Skeletal muscle tissue (tissue), 4 donors: Measurements from ENCODE around the gene GLI3. TPM values are rescaled to one million over a fixed set of nuclear protein-coding genes. Genes with fewer than 3 reads are reported as not detected.

ENCODE experiments used
- H3K27ac ChIP-seq: one replicate; pipeline ENCODE4 v1.7.0; 2013; ENCODE audit warnings: mild to moderate bottlenecking, low read depth, low read length, inconsistent platforms
- H3K27me3 ChIP-seq, 3 donors: one replicate each; pipeline ENCODE4 v1.7.0; 2013; ENCODE audit warnings: low read length in 3 of 3; ENCODE audit not compliant: control insufficient read depth in 3 of 3, insufficient read depth in 3 of 3
- H3K36me3 ChIP-seq, 3 donors: one replicate each; pipeline ENCODE4 v1.7.0; 2013; ENCODE audit warnings: low read length in 3 of 3; ENCODE audit not compliant: control insufficient read depth in 3 of 3, insufficient read depth in 3 of 3
- H3K4me1 ChIP-seq, 3 donors: one replicate each; pipeline ENCODE4 v1.7.0; 2013; ENCODE audit warnings: low read length in 3 of 3, mild to moderate bottlenecking in 3 of 3; ENCODE audit not compliant: control insufficient read depth in 3 of 3, insufficient read depth in 3 of 3
- H3K4me3 ChIP-seq, 3 donors: one replicate each; pipeline ENCODE4 v1.7.0; 2013; ENCODE audit warnings: low read length in 3 of 3
- H3K9ac ChIP-seq, 3 donors: one replicate each; pipeline ENCODE4 v1.7.0; 2013; ENCODE audit warnings: low read length in 3 of 3, mild to moderate bottlenecking in 3 of 3, moderate library complexity in 2 of 3, low read depth in 1 of 3
- H3K9me3 ChIP-seq, 3 donors: one replicate each; pipeline ENCODE4 v1.7.0; 2013; ENCODE audit warnings: low read length in 3 of 3; ENCODE audit not compliant: control insufficient read depth in 3 of 3
- total RNA-seq: library from RNA; depleted of rRNA; stranded (reverse); fragments of >200 nt; gene quantifications from one replicate; pipeline ENCODE4 v1.2.3, GENCODE V29; 2014
- donor health status: Osteomylitis.

The GLI3 gene
- total RNA-seq, 1 donor from 2014 or later = 13.6 TPM

DNA sequence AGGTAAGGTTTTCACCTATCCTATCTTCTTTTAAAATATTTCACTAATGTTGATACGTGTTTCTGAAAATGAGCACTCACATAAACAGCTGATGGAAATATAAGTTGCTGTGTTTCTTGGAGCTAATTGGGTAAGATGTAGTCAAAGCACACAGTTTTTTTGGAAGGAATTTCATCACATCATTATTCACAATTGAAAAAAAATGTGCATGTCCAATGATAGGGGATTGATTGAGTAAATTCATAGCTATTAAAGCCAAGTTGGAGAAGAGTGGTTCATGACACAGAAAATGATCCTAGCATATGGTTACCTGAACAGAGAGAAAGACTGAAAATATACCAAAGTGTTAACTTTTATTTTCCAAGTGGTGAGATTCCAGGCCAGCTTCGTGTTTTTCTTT is 29.6 kb downstream of the GLI3 start:
- no peaks in the 10 kb centered on the region for H3K36me3 ChIP-seq
- H3K9ac ChIP-seq = no peak overlapping the region
- H3K27me3 ChIP-seq = no peaks in the 10 kb centered on the region
- H3K4me3 ChIP-seq = no peak overlapping the region
- no peaks in the 10 kb centered on the region for H3K9me3 ChIP-seq
- no peak overlapping the region for H3K27ac ChIP-seq
- no peaks in the 10 kb centered on the region for H3K4me1 ChIP-seq

DNA sequence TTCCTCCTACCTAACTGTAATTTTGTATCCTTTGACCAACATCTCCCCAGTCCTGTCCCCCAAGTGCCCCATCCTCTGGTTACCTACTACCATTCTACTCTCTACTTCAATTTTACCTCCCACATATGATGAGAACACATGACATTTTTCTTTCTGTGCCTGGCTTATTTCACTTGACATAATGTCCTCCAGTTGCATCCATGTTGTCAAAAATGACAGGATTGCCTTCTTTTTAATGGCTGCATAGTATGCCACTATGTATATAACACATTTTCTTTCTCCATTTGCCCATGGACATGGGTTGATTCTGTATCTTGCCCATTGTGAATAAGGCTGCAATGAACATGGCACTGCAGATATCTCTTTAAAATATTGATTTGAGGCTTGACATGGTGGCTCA is 33.7 kb downstream of the GLI3 start:
- no peak overlapping the region for H3K4me3 ChIP-seq
- H3K9me3 ChIP-seq = no peaks in the 10 kb centered on the region
- no peaks in the 10 kb centered on the region for H3K36me3 ChIP-seq
- H3K4me1 ChIP-seq = no peaks in the 10 kb centered on the region
- no peaks in the 10 kb centered on the region for H3K27me3 ChIP-seq
- H3K27ac ChIP-seq = no peak overlapping the region
- no peak overlapping the region for H3K9ac ChIP-seq

DNA sequence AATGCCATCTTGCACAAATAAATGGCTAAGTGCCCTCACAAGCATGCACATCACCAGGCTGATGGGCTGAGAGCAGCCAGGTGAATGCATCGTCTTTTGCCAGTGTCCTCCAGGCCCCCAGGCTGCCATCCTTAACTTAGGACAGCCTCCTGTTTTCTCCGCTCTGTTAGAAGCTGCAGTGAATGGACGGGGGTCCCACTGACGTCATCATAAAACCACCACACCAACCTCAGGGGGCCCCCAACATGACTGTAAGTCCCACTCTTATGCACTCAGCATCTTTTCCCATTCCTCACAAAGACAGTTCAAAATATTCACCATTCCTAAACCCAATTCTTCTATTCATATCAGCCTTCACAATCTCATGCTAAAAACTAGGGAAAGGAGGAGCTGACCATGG is 34.4 kb downstream of the GLI3 start:
- Histone ChIP-seq H3K9ac (no peak overlapping the region), H3K4me1 (no peaks in the 10 kb centered on the region), H3K36me3 (no peaks in the 10 kb centered on the region), H3K27me3 (no peaks in the 10 kb centered on the region), H3K9me3 (no peaks in the 10 kb centered on the region), H3K27ac (no peak overlapping the region), H3K4me3 (no peak overlapping the region)

DNA sequence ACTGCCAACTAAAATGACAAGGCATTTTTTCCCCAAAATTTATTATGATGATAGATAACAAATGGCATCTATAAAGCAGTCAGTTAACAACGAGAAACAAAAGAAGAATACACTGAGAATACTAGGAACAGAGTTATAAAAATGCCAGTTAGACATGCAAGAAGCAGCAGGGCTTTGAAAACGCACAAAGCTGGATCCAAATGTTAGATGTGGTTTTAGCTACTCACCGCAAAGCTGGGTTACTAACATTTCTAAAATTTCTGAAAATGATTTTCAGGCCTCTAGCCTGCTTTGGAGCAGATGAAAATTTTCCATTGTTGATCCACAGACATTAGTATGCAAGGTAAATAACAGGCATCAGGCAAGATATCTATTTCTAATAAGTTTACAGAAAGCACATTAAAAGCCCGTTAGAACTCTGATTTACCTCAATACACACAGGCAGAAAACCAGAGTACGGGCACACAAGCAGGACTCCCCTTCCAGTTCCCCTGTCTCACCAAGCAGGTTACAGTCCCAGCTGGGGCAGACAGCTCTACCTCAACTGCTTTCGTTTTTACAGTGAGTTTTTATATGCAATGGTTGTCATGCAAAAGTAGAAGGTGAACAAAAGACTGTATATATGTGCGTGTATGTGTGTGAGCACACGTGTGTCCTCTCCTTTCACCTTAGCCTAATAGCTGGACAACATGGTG is 37.9 kb downstream of the GLI3 start:
- Histone ChIP-seq H3K27me3 (no peaks in the 10 kb centered on the region), H3K4me1 (peaks cover 0 to 4% (median 0%) of the 10 kb centered on the region in 3 donors), H3K9me3 (no peaks in the 10 kb centered on the region), H3K9ac (no peak overlapping the region), H3K4me3 (no peak overlapping the region), H3K36me3 (no peaks in the 10 kb centered on the region), H3K27ac (no peak overlapping the region)

DNA sequence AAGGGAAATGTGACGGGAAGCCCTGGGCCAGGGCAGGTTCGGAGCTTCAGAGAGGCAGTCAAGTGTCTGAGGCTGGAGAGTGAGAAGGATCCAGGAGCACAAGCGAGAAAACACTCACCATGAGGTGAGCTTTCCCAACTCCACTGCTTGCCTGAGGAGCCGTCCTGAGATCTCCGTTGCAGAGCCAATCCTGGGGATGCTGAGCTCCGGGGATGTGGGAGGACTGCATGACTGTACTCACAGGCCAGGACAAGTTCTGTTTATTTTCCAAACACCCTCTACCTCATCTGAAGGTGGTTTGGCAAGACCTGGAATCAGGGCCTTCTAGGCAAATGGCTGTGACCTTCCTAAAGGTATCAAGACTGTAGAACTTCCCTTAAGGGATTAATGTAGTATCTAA is 38.7 kb downstream of the GLI3 start:
- Histone ChIP-seq H3K4me1 (peaks cover 0 to 8% (median 3%) of the 10 kb centered on the region in 3 donors), H3K4me3 (no peak overlapping the region), H3K27me3 (no peaks in the 10 kb centered on the region), H3K36me3 (no peaks in the 10 kb centered on the region), H3K9ac (no peak overlapping the region), H3K27ac (no peak overlapping the region), H3K9me3 (no peaks in the 10 kb centered on the region)

DNA sequence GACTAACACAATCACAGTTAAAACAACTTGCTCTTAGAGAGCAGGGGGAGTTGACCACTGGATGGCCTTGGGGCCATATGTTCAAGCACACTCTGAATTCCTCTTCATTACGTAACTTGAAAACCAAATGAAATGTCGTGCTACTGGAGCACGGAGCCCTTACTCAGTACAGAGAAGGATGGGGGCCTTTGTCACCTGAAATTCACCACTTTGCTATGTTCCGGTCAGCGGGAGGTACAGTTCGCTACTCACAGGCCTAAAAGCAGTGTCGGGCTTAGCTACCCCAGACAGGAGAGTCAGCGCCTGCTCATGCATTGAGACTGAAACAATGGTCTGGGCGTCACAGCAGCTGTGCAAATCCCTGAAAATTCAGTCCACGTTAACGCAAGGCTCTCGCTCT is 39.6 kb downstream of the GLI3 start:
- H3K9ac ChIP-seq = no peak overlapping the region
- H3K27me3 ChIP-seq = no peaks in the 10 kb centered on the region
- H3K36me3 ChIP-seq = no peaks in the 10 kb centered on the region
- H3K4me1 ChIP-seq = peaks cover 0 to 11% (median 3%) of the 10 kb centered on the region in 3 donors
- H3K9me3 ChIP-seq = no peaks in the 10 kb centered on the region
- no peak overlapping the region for H3K27ac ChIP-seq
- no peak overlapping the region for H3K4me3 ChIP-seq

DNA sequence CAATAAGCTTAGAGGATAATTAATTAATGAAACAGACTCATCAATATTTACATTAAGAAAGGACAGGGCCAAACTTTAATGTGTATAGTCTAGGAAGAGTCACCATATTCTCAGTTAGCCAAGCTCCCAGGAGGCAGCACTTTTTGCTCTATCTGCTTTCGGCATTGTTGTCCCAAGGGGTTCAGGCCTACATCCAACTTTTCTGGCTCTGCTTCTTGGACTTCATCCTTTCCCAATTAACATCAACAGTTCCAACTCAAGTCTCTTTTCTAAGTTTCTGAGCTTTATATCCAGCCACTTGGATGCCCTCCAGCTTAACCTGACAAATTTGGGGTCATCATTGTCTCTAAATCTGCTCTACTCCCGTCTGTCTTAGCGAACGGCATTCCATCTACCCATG is 42.8 kb downstream of the GLI3 start:
- Histone ChIP-seq H3K27me3 (no peaks in the 10 kb centered on the region), H3K4me1 (peaks cover 0 to 11% (median 3%) of the 10 kb centered on the region in 3 donors), H3K9me3 (no peaks in the 10 kb centered on the region), H3K27ac (no peak overlapping the region), H3K9ac (no peak overlapping the region), H3K4me3 (no peak overlapping the region), H3K36me3 (no peaks in the 10 kb centered on the region)

DNA sequence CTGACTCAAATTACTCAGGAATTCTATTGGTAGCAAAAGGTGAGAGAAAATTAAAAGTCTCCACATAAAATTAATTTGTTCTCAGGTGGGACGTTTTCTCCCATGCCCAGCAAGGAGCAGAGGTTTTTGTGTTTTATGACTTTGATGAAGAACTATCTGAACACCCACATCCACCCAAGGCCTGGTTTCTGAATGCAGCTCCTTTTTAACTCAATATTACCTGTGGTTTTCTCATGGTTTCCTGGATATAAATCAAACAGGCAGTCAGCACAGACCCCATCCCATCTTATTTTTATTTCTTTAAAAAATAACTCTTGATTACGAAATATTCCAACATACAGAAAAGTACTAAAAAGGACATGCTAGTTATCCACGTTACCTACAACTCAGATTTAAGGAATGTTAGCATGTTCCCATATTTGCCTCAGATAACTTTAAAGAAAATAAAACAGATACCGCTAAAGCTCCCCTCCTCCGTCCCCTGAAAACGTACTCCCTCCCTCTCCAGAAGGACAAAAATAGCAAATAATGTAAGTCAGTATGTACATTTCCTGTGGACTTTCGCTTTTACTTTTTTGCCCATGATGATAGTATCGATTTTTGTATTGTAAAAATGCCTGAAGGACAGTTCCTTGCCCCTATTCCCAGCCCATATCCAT is 43.4 kb downstream of the GLI3 start:
- Histone ChIP-seq H3K36me3 (no peaks in the 10 kb centered on the region), H3K9me3 (no peaks in the 10 kb centered on the region), H3K4me1 (peaks cover 0 to 11% (median 3%) of the 10 kb centered on the region in 3 donors), H3K9ac (no peak overlapping the region), H3K27me3 (no peaks in the 10 kb centered on the region), H3K4me3 (no peak overlapping the region), H3K27ac (no peak overlapping the region)

DNA sequence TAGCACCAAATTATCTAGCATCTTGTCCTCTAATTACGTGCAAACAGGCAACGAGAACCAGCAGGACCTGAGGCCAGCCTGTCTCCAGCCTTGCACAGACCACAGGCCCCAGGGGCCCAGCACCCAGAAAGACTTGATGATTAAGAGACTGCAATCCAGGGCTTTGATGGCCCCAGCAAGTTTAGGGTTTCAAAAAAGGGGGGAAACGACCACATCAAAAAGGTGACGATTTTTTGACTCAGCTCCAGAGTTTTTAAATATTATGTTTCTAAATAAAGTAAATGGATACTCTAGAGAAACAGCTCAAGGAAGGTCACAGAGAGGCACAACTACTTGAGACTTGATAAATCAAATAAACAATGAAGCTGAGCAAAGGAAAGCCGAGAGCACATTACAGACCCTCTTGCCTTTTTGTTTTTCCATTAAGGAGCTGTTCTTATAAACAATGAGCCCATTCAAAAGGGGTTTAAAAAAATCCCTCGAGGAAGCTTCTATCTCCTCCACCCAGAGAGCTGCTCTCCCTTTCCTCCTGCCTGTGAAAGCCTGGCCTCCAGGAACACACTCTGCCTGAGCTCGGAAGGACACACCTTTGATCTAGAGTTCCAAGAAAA is 44.1 kb downstream of the GLI3 start:
- Histone ChIP-seq H3K9ac (no peak overlapping the region), H3K27ac (no peak overlapping the region)

DNA sequence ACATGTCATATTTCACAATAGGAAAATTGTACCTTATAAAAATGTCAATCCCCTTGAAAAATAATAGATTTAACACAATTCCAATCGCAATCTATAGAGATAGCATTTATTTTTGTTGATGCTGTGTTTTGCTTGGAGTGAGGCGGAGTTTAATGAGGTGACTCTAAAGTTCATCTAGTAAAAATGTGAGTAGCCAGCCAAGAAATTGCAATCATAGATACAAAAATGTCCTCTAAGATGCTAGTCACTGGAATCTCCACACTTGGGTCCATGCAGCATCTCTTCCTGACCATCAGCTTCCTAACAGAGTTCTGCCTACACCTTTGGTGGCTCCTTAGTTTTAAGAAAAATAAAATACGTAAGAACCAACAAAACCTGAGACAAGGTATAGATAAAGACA is 44.9 kb downstream of the GLI3 start:
- Histone ChIP-seq H3K27ac (no peak overlapping the region), H3K9me3 (no peaks in the 10 kb centered on the region), H3K36me3 (no peaks in the 10 kb centered on the region), H3K4me1 (peaks cover 0 to 11% (median 3%) of the 10 kb centered on the region in 3 donors), H3K27me3 (no peaks in the 10 kb centered on the region), H3K9ac (no peak overlapping the region), H3K4me3 (no peak overlapping the region)

More for the DNA sequence above, 44.1 kb downstream of the GLI3 start:
- Histone ChIP-seq H3K9me3 (no peaks in the 10 kb centered on the region), H3K27me3 (no peaks in the 10 kb centered on the region), H3K36me3 (no peaks in the 10 kb centered on the region), H3K4me3 (no peak overlapping the region), H3K4me1 (peaks cover 0 to 11% (median 3%) of the 10 kb centered on the region in 3 donors)
